Loucy (cell line): ENCODE measurements around the gene APMAP.

Source experiments
- H2AFZ ChIP-seq: fragments of 200-600 bp; sonication (generic); 2 replicates; pipeline ENCODE4 v1.6.0; 2016; ENCODE audit warnings: antibody characterized with exemption, mild to moderate bottlenecking, low read length, moderate library complexity
- H3F3A ChIP-seq: fragments of 200-600 bp; 2 replicates; pipeline ENCODE4 v1.6.0; 2016; ENCODE audit warnings: antibody characterized with exemption, low read depth, mild to moderate bottlenecking
- H3K27me3 ChIP-seq: fragments of 200-600 bp; sonication (generic); 2 replicates; pipeline ENCODE4 v1.6.1; 2014; ENCODE audit warnings: low read length, mild to moderate bottlenecking; ENCODE audit not compliant: insufficient read depth, poor library complexity, severe bottlenecking
- H3K36me3 ChIP-seq: fragments of 200-600 bp; sonication (generic); 2 replicates; pipeline ENCODE4 v1.6.1; 2016; ENCODE audit warnings: low read length; ENCODE audit not compliant: insufficient read depth
- H3K4me1 ChIP-seq: fragments of 200-600 bp; sonication (generic); 2 replicates; pipeline ENCODE4 v1.5.1; 2014; ENCODE audit warnings: low read length, mild to moderate bottlenecking; ENCODE audit not compliant: insufficient read depth, poor library complexity, severe bottlenecking
- H3K4me2 ChIP-seq: fragments of 200-600 bp; sonication (generic); 2 replicates; pipeline ENCODE4 v1.6.0; 2014; ENCODE audit warnings: antibody characterized with exemption, low read length, low read depth, mild to moderate bottlenecking; ENCODE audit not compliant: poor library complexity, severe bottlenecking
- H3K4me3 ChIP-seq: fragments of 200-600 bp; sonication (generic); 2 replicates; pipeline ENCODE4 v1.5.1; 2014; ENCODE audit warnings: low read length, mild to moderate bottlenecking, mixed read lengths; ENCODE audit not compliant: poor library complexity, severe bottlenecking
- H3K79me2 ChIP-seq: fragments of 200-600 bp; sonication (generic); 2 replicates; pipeline ENCODE4 v1.6.1; 2014; ENCODE audit warnings: low read length; ENCODE audit not compliant: insufficient read depth
- H3K9ac ChIP-seq: fragments of 200-600 bp; sonication (generic); 2 replicates; pipeline ENCODE4 v1.6.0; 2014; ENCODE audit warnings: mild to moderate bottlenecking, low read depth, low read length, moderate library complexity; ENCODE audit not compliant: poor library complexity, severe bottlenecking
- H3K9me2 ChIP-seq: fragments of 200-600 bp; sonication (generic); replicated peaks from 2 replicates; pipeline ENCODE4 v1.6.1; 2016; ENCODE audit warnings: low read depth, low read length, mixed read lengths
- H3K9me3 ChIP-seq: fragments of 200-600 bp; sonication (generic); 2 replicates; pipeline ENCODE4 v1.6.1; 2014; ENCODE audit warnings: mild to moderate bottlenecking, antibody characterized with exemption, low read length, low read depth; ENCODE audit not compliant: insufficient read depth
- H4K20me1 ChIP-seq: fragments of 200-600 bp; sonication (generic); 2 replicates; pipeline ENCODE4 v1.6.0; 2014; ENCODE audit warnings: antibody characterized with exemption, low read length, mild to moderate bottlenecking; ENCODE audit not compliant: insufficient read depth, poor library complexity, severe bottlenecking
- CTCF ChIP-seq: fragments of 200-600 bp; sonication (generic); conservative IDR thresholded peaks from 2 replicates; pipeline ENCODE4 v1.5.1; 2014; ENCODE audit warnings: mild to moderate bottlenecking, antibody characterized with exemption, low read length
- EZH2phosphoT487 ChIP-seq: fragments of 200-600 bp; IDR thresholded peaks from 2 replicates; pipeline ENCODE4 v1.6.1; 2018; ENCODE audit warnings: antibody characterized with exemption, mild to moderate bottlenecking, moderate library complexity, borderline replicate concordance

Gene APMAP

GRCh38 chr20:24957326-24958016 lies 35.1 kb downstream of the APMAP start:
- Histone ChIP-seq H3K4me3 (no peak overlapping the region), H3K36me3 (peaks cover 32% of the 10 kb centered on the region; the same call in 1 of the 2 replicates), H3K4me2 (no peak overlapping the region), H3K27me3 (no peaks in the 10 kb centered on the region), H3K9me3 (no peaks in the 10 kb centered on the region), H3K9me2 (no peaks in the 10 kb centered on the region), H2AFZ (no peak overlapping the region), H4K20me1 (no peaks in the 10 kb centered on the region), H3K4me1 (peaks cover 38% of the 10 kb centered on the region), H3K9ac (no peak overlapping the region), H3F3A (no peaks in the 10 kb centered on the region), H3K79me2 (peaks cover 20% of the 10 kb centered on the region)
- TF ChIP-seq CTCF, result no peak
- TF ChIP-seq EZH2phosphoT487, result no peak

GRCh38 chr20:24956001-24956841 lies 36.3 kb downstream of the APMAP start:
- H3K4me3 ChIP-seq, result no peak overlapping the region
- TF ChIP-seq CTCF (no peak), EZH2phosphoT487 (no peak)
- H4K20me1 ChIP-seq, result no peaks in the 10 kb centered on the region
- H3K9me2 ChIP-seq, result no peaks in the 10 kb centered on the region
- H3K9me3 ChIP-seq, result no peaks in the 10 kb centered on the region
- peak overlapping the region; percentile 93 for H3K4me2 ChIP-seq
- H3K36me3 ChIP-seq, result peaks cover 20% of the 10 kb centered on the region; the same call in 1 of the 2 replicates
- no peak overlapping the region for H3K9ac ChIP-seq
- no peaks in the 10 kb centered on the region for H3F3A ChIP-seq
- peaks cover 32% of the 10 kb centered on the region for H3K79me2 ChIP-seq
- H3K4me1 ChIP-seq, result peaks cover 51% of the 10 kb centered on the region
- H2AFZ ChIP-seq, result no peak overlapping the region
- H3K27me3 ChIP-seq, result no peaks in the 10 kb centered on the region

DNA sequence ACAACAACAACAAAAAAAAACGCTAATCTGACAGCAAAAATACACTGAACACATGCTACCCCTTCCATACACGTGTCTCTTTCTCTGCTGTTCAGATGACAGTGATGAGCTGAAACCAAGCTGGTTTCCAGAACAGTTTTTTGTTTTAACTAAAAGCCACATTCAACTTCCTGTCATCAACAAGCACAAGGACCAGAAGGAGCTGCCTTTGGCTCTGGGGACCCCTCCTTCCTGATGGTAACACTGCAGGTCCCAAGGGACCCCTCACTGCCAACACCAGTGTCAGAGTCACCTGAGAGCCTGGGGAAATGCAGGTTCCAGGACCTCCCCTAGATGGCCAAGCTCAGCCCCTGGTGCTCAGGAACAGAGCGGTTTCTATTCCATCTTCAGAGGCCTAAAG lies 37.5 kb downstream of the APMAP start:
- Histone ChIP-seq H3K9me2 (no peaks in the 10 kb centered on the region), H3K27me3 (no peaks in the 10 kb centered on the region), H3K4me2 (peak overlapping the region; percentile 93), H3F3A (no peaks in the 10 kb centered on the region), H3K79me2 (peaks cover 43% of the 10 kb centered on the region), H3K9ac (peak overlapping the region; percentile 91), H3K36me3 (peaks cover 17% of the 10 kb centered on the region; the same call in 1 of the 2 replicates), H2AFZ (no peak overlapping the region), H3K4me3 (peak overlapping the region; percentile 11), H3K4me1 (peaks cover 62% of the 10 kb centered on the region), H3K9me3 (no peaks in the 10 kb centered on the region), H4K20me1 (no peaks in the 10 kb centered on the region)
- TF ChIP-seq EZH2phosphoT487 (no peak), CTCF (peak; percentile 15; the same call in 1 of the 2 replicates)
